GM21619 (cell line): ENCODE results near the gene TNPO3.
A peak's percentile ranks its signal among the peaks of the same experiment; 100 is the strongest.
"Not testable (repeated sequence)": the region's sequence is repeated elsewhere in the genome, so short reads cannot be mapped to it uniquely, and the experiment has no call there.

ENCODE experiments used
- ATAC-seq: cut with Tn5 transposase; IDR thresholded peaks from one replicate; pipeline ENCODE4 v1.9.1; 2021; ENCODE audit not compliant: unreplicated experiment

TNPO3 gene

GRCh38 chr7:128924707-128925588, 130.0 kb downstream of the TNPO3 start:
- ATAC-seq = no peak

GRCh38 chr7:128923411-128923800, 131.5 kb downstream of the TNPO3 start:
- no peak for ATAC-seq

GRCh38 chr7:128922496-128923410, 132.2 kb downstream of the TNPO3 start:
- no peak for ATAC-seq

GRCh38 chr7:128921866-128922440, 133.0 kb downstream of the TNPO3 start:
- ATAC-seq = no peak

GRCh38 chr7:128920913-128921582, 133.9 kb downstream of the TNPO3 start:
- no peak for ATAC-seq

- no peak for ATAC-seq
Measured at GRCh38 chr7:128919881-128920799, 134.8 kb downstream of the TNPO3 start.

GRCh38 chr7:128919241-128919640, 135.7 kb downstream of the TNPO3 start:
- no peak for ATAC-seq

GRCh38 chr7:128918016-128918665, 136.8 kb downstream of the TNPO3 start:
- no peak for ATAC-seq

GRCh38 chr7:128917122-128917521, 137.8 kb downstream of the TNPO3 start:
- no peak for ATAC-seq

- no peak for ATAC-seq
Measured at GRCh38 chr7:128916643-128916915, 138.3 kb downstream of the TNPO3 start.

- ATAC-seq = no peak
Measured at GRCh38 chr7:128915841-128916642, 138.9 kb downstream of the TNPO3 start.

GRCh38 chr7:128915271-128915819, 139.6 kb downstream of the TNPO3 start:
- peak; percentile 5 for ATAC-seq

- peak; percentile 53 for ATAC-seq
Measured at GRCh38 chr7:128914566-128915151, 140.3 kb downstream of the TNPO3 start.

- ATAC-seq = no peak
Measured at GRCh38 chr7:128913870-128914565, 140.9 kb downstream of the TNPO3 start.

- ATAC-seq = not testable (repeated sequence)
Measured at GRCh38 chr7:128912709-128913495, 142.0 kb downstream of the TNPO3 start.

GRCh38 chr7:128912281-128912680, 142.6 kb downstream of the TNPO3 start:
- no peak for ATAC-seq
